ENCODE results near the gene PRM2.

- TF ChIP-seq EZH2 (IDR thresholded peaks at IDR 0.05; ENCODE audit: low read length, missing control alignments) (no peak), CTCF (conservative IDR thresholded peaks at IDR 0.05 in 1 of 2, IDR thresholded peaks at IDR 0.05 in 1 of 2; ENCODE audit: low read depth in 1 of 2, low read length in 2 of 2) (no peak)
Observed at GRCh38 chr16:11259655-11260595, 16.4 kb downstream of the PRM2 start.

Measured in fibroblast of lung (primary cell).